ENCODE data around the gene BST1. TPM values are rescaled to one million over a fixed set of nuclear protein-coding genes. Genes with fewer than 3 reads are reported as not detected.

Gene BST1
- total RNA-seq, 3 donors from 2014 or later: 4.7 to 14.6 (median 6.9) TPM

- Histone ChIP-seq H3K4me1 (ENCODE audit: low read depth) (peaks cover 14% of the 10 kb centered on the region), H3K9me3 (no peaks in the 10 kb centered on the region), H3K36me3 (ENCODE audit: low read depth) (no peaks in the 10 kb centered on the region), H3K4me3 (no peak overlapping the region)
- DNase-seq (no peak), ATAC-seq (no peak)
- TF ChIP-seq CTCF (IDR thresholded peaks at IDR 0.05): no peak
- intact Hi-C loops (cut with DNase I, micrococcal nuclease): no loop called here
Observed at GRCh38 chr4:15776871-15777648, 74.2 kb downstream of the BST1 start.

GRCh38 chr4:15777697-15778288 lies 74.9 kb downstream of the BST1 start:
- Histone ChIP-seq H3K4me3 (no peak overlapping the region), H3K4me1 (ENCODE audit: low read depth) (peaks cover 14% of the 10 kb centered on the region), H3K36me3 (ENCODE audit: low read depth) (no peaks in the 10 kb centered on the region), H3K9me3 (no peaks in the 10 kb centered on the region)
- no peak for ATAC-seq
- no peak for DNase-seq
- intact Hi-C loops (cut with DNase I, micrococcal nuclease): no loop called here
- TF ChIP-seq CTCF (IDR thresholded peaks at IDR 0.05): no peak

GRCh38 chr4:15778289-15779241 lies 75.7 kb downstream of the BST1 start, which contains the start of gene CD38:
Gene CD38, plus strand, starts transcription at chr4:15778328. Its CDS starts 87 bp downstream, at chr4:15778415.
- intact Hi-C loops (cut with DNase I, micrococcal nuclease): no loop called here
- Histone ChIP-seq H3K9me3 (no peaks in the 10 kb centered on the region), H3K36me3 (ENCODE audit: low read depth) (no peaks in the 10 kb centered on the region), H3K4me1 (ENCODE audit: low read depth) (peaks cover 14% of the 10 kb centered on the region), H3K4me3 (peak within 1 kb of the TSS; percentile 12)
- peak; percentile 54 to 69 (median 65) for DNase-seq
- peak; percentile 68 for ATAC-seq
- TF ChIP-seq CTCF (IDR thresholded peaks at IDR 0.05): no peak

- TF ChIP-seq CTCF (IDR thresholded peaks at IDR 0.05): no peak
- intact Hi-C loops (cut with DNase I, micrococcal nuclease): no loop called here
- no peaks in the 10 kb centered on the region for H3K36me3 ChIP-seq (ENCODE audit: low read depth)
- H3K9me3 ChIP-seq: no peaks in the 10 kb centered on the region
- no peak overlapping the region for H3K4me3 ChIP-seq
- peaks cover 10% of the 10 kb centered on the region for H3K4me1 ChIP-seq (ENCODE audit: low read depth)
- DNase-seq (peak in 1 of 3 donors; percentile 57), ATAC-seq (peak; percentile 44)
Observed at GRCh38 chr4:15779306-15779705, 76.4 kb downstream of the BST1 start.

GRCh38 chr4:15779809-15780208 lies 76.9 kb downstream of the BST1 start:
- no peak for ATAC-seq
- Histone ChIP-seq H3K9me3 (no peaks in the 10 kb centered on the region), H3K4me1 (ENCODE audit: low read depth) (peaks cover 10% of the 10 kb centered on the region)

More at GRCh38 chr4:15779809-15780208, 76.9 kb downstream of the BST1 start:
- H3K4me3 ChIP-seq: no peak overlapping the region
- intact Hi-C loops (cut with DNase I, micrococcal nuclease): no loop called here
- H3K36me3 ChIP-seq (ENCODE audit: low read depth): no peaks in the 10 kb centered on the region
- no peak for DNase-seq
- TF ChIP-seq CTCF (IDR thresholded peaks at IDR 0.05): no peak

Data from mucosa of descending colon (tissue), 3 donors.